NCI-H2196 treated with DMSO at 0.1 percent for 48 hours (cell line): Measurements from ENCODE around the gene WASHC1.
"Not testable (repeated sequence)": the region's sequence is repeated elsewhere in the genome, so short reads cannot be mapped to it uniquely, and the experiment has no call there.

Experiments
- DNase-seq: peaks from one replicate; lab custom pipeline; 2025; ENCODE audit not compliant: unreplicated experiment; lab: John Stamatoyannopoulos, UW

WASHC1 gene, protein sequence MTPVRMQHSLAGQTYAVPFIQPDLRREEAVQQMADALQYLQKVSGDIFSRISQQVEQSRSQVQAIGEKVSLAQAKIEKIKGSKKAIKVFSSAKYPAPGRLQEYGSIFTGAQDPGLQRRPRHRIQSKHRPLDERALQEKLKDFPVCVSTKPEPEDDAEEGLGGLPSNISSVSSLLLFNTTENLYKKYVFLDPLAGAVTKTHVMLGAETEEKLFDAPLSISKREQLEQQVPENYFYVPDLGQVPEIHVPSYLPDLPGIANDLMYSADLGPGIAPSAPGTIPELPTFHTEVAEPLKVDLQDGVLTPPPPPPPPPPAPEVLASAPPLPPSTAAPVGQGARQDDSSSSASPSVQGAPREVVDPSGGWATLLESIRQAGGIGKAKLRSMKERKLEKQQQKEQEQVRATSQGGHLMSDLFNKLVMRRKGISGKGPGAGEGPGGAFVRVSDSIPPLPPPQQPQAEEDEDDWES

GRCh38 chr9:29356-29755 lies at the start of gene WASHC1:
WASHC1 (minus strand) TSS chr9:29456; CDS start chr9:24999, 4,457 bp downstream.
- not testable (repeated sequence) for DNase-seq

DNA sequence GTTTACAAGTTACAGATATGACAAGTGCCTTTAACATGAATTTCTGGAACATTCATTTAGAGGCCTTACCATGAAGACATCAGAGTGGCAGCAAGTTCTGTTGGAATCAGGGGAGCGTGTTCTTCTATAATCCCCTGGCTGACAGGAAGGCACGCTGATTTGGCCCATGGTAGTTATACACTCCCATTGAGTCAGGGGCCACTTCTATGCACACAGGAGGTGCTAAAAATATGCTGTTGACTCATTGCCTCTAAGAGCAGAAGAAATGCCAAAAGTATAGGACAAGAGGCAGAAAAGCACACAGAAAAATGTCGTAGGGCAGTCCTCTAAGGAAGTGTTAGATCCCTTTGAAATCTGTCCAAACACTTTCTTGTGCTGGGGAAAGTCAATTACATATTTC lies 49.1 kb upstream of the WASHC1 start:
- not testable (repeated sequence) for DNase-seq

DNA sequence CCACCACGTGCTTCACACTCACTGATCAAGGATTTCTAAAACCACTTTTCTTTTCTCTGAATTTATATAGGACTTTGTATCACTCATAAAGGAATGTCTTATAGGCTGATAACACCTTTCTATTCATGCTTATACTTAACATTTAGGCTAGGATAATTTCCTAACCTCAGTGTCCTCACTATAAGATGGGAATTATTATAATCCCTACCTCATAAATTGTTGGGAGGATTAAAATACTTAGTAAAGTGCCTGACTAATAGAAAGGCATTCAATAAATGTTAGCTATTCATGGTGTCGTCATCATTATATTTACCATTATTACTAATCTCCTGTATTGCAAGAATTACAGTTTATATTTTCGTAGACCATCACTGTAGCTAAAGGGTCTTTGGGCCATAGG lies 47.1 kb upstream of the WASHC1 start:
- DNase-seq = not testable (repeated sequence)

DNA sequence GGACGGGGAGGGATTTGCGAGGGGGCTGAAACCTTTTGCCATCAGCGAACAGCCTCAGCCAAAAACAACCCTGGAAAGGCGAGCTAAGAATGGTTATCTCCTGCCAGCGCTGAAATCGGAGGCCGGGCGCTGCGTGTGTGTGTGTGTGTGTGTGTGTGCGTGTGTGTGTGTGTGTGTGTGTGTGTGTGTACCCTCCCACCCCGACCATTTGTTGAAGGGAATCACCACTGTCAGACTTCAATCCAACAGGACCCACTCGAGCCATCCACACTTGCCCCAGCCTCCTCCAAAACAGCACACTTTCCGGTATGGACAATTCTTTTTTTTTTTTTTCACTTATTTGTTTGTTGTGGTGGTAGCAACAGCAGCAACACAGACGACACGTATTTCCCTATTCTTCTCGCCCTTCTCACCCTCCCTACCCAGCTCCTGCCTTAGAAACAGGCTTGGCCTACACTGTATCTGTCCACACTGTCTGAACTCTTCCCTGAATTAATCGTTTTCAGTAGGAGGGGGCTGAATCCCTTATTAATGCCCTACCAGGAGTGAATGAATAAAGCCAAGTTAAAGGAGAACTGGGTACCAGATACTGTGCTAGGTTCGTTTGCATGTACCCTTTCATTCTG lies 44.8 kb upstream of the WASHC1 start:
- not testable (repeated sequence) for DNase-seq

DNA sequence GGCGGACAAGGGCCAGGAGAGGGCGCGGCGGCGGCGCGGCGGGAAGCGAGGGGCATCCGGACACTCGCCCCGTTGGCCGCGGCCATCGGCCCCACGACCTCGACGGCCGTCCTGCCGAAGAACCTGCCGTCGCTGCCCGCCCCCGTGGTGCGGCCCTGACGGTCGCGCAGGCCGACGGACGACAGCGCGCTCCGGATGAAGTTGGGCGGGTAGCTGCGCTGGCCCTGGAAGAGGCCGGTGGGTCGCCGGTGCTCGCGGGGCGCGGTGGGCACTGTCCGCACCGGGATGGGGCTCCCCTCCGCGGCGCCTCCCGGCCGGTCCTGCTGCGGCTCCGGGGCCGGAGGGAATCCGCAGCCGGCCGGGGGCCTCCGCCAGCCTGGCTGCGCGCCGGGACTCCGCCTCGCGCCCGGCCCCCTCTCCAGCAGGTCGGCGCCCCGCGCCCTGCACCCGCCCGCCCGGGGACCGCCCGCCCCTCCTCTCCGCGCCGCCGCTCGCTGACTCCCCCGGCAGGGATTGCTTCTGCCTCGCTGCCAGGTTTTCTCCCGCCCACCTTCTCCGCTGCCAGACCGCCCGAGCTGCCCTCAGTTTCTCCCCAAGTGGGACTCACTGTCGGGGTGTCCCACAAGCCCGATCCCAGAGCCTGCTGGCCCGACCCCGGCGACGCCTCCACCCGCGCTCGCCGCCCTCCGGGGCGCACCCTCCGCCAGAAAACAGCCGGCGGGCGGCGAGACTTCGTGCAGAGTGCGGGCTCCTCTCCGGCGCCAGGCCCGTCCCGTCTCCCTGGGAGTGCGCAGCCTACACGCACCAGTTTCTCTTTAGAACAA lies 44.0 kb upstream of the WASHC1 start:
- DNase-seq = not testable (repeated sequence)

DNA sequence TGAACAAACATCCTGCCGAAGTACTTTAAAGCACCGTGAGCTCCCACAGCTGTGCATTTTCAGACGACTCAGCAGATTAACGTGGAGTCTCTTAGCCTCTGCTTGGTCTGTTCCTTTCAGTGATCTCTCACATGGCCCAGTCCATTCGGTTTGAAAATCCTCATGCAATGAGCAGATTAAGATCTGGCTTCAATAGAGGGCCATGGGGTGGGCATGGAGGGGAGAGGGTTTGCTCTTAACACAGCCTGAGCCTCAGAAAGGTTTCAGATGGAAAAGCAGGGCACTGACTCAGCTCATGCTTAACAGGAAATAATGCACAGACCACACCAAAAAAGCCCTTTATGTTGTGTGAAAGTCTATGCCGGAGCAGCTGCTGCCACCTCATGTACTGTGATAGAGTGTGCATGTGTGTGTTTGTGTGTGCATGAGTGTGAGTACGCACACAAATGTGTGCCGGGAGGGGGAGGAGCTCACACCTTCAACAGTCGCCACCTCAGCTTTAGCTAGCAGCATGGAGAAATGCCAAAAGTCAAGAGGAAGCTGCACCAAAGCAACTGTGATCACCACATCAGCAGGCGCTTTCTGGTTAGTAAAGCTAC lies 33.9 kb upstream of the WASHC1 start:
- peak; percentile 29 for DNase-seq

- not testable (repeated sequence) for DNase-seq
These were observed 23.4 kb upstream of the WASHC1 start for GRCh38 chr9:52678-53077.

GRCh38 chr9:48190-48842 lies 19.1 kb upstream of the WASHC1 start:
- not testable (repeated sequence) for DNase-seq

- DNase-seq = not testable (repeated sequence)
These were observed 17.5 kb upstream of the WASHC1 start for GRCh38 chr9:46639-47271.

DNA sequence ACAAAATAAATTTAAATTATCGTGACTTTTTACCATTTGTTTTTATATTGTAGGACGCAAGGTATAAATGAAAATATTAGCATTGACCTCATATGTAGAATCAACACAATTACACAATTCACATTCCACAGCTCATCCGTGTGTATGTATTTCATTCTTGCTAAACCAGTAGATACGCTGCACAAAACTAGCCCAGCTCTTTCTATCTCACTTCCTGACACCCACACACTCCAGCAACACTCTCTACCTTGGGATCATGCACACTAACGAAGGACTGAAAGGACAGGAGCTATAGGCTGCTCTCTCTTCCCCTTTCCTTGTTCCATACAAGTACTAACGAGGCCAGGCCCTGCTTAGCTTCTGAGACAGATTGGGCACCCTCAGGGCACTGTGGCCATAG lies 16.9 kb upstream of the WASHC1 start:
- not testable (repeated sequence) for DNase-seq

- not testable (repeated sequence) for DNase-seq
These were observed 16.1 kb upstream of the WASHC1 start for GRCh38 chr9:45180-45878.

DNA sequence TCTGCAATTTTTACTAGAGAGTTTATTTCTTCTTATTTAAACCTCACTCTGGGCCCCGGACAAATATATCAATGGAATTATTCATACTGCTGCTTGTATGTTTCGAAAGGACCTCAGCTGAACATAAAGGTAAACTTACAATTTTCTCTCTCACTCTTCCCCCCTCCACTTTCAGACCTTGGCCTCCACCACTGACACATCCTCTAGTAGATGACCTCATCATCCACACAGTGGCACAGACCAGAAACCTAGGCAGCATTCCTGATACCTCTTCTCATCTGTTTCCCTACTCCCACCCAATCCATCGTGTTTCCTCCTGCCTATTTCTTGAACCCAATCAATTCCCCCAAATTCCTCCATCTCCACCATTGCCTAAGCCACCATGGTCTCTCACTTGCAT lies 15.2 kb upstream of the WASHC1 start:
- DNase-seq = not testable (repeated sequence)

- not testable (repeated sequence) for DNase-seq
These were observed 14.4 kb upstream of the WASHC1 start for GRCh38 chr9:43636-44035.

GRCh38 chr9:43116-43515 lies 13.9 kb upstream of the WASHC1 start:
- DNase-seq = not testable (repeated sequence)

DNA sequence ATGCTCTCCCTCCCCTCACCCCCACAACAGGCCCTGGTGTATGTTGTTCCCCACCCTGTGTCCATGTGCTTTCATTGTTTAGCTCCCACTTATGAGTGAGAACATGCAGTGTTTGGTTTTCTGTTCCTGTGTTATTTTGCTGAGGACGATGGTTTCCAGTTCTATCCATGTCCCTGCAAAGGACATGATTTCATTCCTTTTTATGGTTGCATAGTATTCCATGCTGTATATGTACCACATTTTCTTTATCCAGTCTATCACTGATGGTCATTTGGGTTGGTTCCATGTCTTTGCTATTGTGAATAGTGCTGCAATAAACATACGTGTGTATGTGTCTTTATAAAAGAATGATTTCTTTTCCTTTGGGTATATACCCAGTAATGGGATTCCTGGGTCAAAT lies 12.6 kb upstream of the WASHC1 start:
- not testable (repeated sequence) for DNase-seq

GRCh38 chr9:41261-41676 lies 12.0 kb upstream of the WASHC1 start:
- not testable (repeated sequence) for DNase-seq

- not testable (repeated sequence) for DNase-seq
These were observed 3.1 kb upstream of the WASHC1 start for GRCh38 chr9:32308-32707.

DNA sequence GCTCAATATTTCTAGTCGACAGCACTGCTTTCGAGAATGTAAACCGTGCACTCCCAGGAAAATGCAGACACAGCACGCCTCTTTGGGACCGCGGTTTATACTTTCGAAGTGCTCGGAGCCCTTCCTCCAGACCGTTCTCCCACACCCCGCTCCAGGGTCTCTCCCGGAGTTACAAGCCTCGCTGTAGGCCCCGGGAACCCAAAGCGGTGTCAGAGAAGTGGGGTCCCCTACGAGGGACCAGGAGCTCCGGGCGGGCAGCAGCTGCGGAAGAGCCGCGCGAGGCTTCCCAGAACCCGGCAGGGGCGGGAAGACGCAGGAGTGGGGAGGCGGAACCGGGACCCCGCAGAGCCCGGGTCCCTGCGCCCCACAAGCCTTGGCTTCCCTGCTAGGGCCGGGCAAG lies 481 bp downstream of the WASHC1 start:
- DNase-seq = not testable (repeated sequence)

DNA sequence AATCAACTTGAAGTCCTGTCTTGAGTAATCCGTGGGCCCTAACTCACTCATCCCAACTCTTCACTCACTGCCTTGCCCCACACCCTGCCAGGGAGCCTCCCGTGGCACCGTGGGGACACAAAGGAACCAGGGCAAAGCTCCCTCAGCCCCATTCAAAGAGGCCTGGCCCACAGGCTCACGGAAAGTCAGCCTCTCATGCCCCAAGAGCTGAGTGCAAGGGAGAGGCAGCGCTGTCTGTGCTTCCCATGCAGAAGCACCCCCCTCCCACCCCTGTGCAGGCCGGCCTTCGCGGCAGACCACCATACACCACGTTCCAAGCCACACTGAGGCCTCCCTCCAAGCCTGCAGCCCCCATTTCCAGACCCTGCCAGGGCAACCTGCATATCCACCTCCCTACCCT lies 7.6 kb downstream of the WASHC1 start:
- DNase-seq = not testable (repeated sequence)
